HG02678 (cell line): ENCODE results near the gene RIMBP3C.
A peak's percentile ranks its signal among the peaks of the same experiment; 100 is the strongest.
"Not testable (repeated sequence)": the region's sequence is repeated elsewhere in the genome, so short reads cannot be mapped to it uniquely, and the experiment has no call there.

Experiments
- ATAC-seq: cut with Tn5 transposase; IDR thresholded peaks from one replicate; pipeline ENCODE4 v1.9.1; 2021; ENCODE audit warnings: mild to moderate bottlenecking, moderate library complexity; ENCODE audit not compliant: unreplicated experiment

Gene RIMBP3C, protein sequence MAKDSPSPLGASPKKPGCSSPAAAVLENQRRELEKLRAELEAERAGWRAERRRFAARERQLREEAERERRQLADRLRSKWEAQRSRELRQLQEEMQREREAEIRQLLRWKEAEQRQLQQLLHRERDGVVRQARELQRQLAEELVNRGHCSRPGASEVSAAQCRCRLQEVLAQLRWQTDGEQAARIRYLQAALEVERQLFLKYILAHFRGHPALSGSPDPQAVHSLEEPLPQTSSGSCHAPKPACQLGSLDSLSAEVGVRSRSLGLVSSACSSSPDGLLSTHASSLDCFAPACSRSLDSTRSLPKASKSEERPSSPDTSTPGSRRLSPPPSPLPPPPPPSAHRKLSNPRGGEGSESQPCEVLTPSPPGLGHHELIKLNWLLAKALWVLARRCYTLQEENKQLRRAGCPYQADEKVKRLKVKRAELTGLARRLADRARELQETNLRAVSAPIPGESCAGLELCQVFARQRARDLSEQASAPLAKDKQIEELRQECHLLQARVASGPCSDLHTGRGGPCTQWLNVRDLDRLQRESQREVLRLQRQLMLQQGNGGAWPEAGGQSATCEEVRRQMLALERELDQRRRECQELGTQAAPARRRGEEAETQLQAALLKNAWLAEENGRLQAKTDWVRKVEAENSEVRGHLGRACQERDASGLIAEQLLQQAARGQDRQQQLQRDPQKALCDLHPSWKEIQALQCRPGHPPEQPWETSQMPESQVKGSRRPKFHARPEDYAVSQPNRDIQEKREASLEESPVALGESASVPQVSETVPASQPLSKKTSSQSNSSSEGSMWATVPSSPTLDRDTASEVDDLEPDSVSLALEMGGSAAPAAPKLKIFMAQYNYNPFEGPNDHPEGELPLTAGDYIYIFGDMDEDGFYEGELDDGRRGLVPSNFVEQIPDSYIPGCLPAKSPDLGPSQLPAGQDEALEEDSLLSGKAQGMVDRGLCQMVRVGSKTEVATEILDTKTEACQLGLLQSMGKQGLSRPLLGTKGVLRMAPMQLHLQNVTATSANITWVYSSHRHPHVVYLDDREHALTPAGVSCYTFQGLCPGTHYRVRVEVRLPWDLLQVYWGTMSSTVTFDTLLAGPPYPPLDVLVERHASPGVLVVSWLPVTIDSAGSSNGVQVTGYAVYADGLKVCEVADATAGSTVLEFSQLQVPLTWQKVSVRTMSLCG (N-terminal part only)

GRCh38 chr22:21551361-21551760, at the start of gene RIMBP3C:
Gene RIMBP3C (minus strand): TSS chr22:21551461. CDS start chr22:21550976, 485 bp downstream.
- not testable (repeated sequence) for ATAC-seq

DNA sequence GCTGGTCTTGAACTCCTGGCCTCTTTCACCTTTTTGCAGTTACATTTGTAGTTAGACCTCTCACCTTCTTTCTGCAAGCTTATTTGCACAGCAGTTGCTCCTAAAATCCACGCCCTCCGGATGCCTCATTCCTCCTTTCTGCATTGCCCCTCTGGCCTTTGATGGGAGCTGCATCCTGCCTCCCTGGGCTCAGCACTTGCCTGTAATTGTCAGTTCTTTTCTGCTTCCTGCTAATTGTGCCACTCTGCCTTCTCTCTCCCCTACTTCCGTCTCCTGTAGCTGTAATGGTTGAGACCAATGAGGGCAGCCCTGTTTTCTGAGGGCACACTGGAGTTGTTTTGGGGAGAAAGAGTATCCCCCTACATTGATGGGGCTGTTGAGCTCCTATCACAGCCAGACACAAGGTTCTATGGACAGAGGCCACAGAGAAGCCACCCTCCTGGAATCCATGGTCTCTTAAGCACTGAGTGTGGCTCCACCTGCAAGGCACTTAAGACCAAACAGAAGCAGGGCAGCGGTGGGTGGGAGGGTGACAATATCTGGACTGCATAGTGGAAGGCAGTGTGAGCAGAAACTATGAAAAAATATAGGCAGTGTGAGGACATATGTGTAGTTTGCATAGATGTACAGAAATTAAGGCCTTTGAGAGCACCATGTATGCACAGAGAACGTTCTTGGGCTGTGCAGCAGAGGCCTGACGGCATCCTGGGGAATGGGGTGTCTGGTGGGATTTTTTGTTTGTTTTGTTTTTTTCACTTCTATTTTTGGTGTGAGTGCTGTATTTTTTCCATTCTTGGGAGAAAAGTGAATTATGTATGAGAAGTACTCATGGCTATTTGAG, 48.0 kb upstream of the RIMBP3C start:
- no peak for ATAC-seq

- no peak for ATAC-seq
Measured at GRCh38 chr22:21598302-21598701, 47.0 kb upstream of the RIMBP3C start.

DNA sequence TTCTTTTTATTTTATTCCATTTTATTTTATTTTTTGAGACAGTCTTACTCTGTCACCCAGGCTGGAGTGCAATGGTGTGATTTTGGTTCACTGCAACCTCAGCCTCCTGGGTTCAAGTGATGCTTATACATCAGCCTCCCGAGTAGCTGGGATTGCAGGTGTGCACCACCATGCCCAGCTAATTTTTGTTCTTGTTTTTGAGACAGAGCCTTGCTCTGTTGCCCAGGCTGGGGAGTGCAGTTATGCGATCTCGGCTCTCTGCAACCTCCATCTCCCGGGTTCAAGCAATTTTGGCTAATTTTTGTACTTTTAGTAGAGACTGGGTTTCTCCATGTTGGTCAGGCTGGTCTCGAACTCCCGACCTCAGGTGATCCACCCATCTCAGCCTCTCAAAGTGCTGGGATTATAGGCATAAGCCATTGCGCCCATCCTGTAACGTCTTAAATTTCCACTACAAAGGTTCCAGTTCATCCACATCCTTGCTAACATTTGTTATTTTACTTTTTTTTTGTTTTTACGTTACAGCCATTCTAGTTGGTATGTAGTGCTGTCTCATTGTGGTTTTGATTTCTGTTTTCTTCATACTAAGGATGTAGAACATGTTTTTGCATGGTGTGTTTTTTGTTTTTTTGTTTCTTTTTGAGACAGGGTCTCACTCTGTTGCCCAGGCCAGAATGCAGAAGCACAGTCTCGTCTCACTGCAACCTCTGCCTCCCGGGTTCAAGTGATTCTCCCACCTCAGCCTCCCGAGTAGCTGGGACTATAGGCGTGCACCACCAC, 45.3 kb upstream of the RIMBP3C start:
- not testable (repeated sequence) for ATAC-seq

- no peak for ATAC-seq
Measured at GRCh38 chr22:21594865-21595452, 43.7 kb upstream of the RIMBP3C start.

- no peak for ATAC-seq
Measured at GRCh38 chr22:21593406-21594232, 42.4 kb upstream of the RIMBP3C start.

GRCh38 chr22:21592422-21592821, 41.2 kb upstream of the RIMBP3C start:
- no peak for ATAC-seq

DNA sequence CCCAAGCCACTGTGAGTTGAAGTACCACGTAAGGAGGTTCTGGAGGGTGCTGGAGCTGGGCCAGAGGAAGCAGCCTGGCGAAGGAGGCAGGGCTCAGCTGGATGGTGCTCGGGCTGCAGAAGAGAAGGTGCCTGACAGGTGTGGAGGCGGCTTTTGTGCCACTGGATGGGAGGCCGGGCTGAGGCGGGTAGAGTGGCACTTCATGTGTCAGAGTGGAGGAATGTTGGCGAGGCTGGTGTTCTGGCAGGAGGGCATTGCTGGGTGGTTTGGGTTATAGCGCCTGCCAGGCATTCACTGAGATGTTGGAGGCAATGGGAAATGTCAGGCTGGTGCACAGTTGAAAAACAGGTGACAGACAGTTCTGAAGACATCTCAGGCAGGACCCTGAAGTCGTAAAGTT, 40.4 kb upstream of the RIMBP3C start:
- no peak for ATAC-seq

DNA sequence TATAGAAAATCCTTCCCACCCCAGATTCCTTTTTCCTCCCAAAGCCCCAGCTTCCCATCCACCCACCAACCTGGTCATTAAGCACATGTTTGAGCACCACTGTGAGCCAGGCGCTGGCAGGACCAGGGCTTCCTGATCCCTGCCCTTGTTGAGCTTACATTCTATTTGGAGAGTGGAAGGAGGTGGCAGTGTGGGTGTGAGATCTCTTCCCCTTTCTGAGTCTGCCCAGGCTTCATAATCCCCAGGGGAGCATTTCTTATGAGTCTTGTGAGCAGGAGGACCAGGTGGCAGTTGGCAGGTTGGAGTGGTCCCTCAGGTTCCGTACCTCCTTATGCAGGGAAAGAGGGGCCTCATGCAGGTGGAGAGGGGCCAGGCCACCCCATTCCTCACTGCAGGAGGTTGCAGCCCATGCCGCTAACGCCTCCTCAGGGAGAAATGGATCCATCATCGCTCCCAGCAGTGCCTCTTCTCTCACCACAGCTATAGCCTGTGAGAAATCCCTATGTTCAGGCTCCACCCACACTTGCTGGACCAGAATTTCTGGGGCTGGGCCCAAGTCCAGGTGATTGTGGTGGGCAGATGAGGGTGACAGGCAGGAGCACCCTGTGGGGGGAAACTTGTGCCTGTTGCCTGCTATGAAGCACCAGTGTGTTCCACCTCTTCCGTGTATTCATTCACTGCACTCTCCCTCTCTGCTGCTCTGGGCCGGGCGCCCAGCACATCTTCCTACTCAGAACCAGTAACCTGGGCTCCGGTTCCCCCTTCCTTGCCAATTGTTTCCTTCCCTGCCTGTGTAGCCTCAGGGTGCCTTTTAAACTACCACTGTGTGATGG, 39.8 kb upstream of the RIMBP3C start:
- no peak for ATAC-seq

DNA sequence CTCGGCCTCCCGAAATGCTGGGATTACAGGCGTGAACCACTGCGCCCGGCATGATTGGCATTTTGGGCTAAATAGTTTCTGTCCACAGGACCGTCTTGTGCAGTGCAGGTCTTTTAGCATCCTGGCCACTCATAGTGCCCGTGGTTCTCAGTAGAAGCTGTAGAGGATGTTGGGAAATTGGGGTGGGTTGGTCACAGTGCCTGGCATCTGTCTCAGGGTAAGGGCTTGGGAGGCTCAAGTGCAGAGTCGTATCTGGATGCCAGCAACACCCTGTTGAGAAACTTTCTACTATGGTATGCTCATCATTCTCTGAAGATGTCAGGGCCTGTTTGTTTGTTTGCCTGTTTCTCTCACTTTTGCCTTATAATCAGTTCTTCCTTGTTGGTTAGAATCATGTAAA, 38.1 kb upstream of the RIMBP3C start:
- ATAC-seq: no peak

GRCh38 chr22:21587803-21588611, 36.7 kb upstream of the RIMBP3C start:
- ATAC-seq: peak; percentile 87

GRCh38 chr22:21585389-21585788, 34.1 kb upstream of the RIMBP3C start:
- ATAC-seq: no peak

DNA sequence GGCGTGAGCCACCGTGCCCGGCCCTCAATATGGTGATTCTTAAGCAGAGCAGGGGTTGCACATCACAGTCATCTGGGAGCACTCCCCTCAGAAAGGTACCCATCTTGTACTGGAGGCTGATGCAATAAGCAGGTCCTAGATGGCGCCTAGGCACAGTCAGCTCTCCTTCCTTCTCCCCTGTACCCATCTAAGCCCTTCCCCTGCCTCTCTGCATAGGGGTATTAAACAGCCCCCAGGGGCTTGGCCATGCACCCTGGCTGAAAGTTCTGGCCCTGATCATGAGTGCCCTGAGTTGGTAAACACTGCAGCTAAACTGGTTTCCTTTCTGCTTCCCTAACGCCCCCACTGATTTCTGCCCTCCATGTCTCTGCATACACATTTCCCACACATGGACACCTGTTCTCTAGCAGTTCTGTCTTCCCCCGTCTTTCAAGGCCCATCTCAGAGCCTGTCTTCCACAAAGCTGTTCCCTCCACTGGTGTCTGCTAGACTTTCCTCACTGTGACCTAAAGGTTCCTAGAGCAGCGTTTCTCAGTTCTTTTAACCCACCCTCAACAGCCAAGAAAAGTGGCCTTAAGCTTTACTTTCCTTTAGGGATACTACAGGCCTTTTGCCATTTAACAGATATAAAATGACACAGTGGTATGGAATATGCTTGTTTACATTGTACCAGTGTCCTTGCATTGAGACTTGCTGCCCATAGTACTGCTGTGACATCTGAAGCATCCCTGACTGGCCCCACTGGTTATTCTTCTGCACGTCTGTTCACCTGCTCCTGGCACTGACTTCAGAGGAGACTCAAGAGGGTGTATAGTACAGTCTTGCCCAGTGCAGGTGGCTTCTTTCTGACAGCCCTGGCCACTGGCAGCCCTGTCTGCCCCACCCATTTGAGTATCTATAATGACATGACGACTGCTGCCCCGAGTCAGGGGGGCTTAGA, 31.8 kb upstream of the RIMBP3C start:
- no peak for ATAC-seq

DNA sequence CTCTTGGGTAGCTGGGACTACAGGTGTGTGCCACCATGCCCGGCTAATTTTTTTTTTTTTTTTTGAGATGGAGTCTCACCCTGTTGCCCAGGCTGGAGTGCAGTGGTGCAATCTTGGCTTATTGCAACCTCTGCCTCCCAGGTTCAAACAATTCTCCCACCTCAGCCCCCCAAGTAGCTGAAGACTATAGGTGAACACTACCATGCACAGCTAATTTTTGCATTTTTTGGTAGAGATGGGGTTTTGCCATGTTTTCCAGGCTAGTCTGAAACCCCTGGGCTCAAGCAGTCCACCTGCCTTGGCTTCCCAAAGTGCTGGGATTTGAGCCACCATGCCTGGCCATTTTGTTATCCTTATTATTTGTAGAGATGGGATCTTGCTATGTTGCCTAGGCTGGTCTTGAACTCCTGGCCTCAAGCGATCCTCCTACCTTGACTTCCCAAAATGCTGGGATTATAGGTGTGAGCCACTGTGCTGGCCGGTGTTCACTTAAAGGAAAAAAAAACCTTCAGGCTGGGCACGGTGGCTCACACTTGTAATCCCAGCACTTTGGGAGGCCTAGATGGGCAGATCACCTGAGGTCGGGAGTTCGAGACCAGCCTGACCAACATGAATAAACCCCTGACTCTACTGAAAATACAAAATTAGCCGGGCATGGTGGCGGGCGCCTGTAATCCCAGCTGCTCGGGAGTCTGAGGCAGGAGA, 29.9 kb upstream of the RIMBP3C start:
- not testable (repeated sequence) for ATAC-seq

- not testable (repeated sequence) for ATAC-seq
Measured at GRCh38 chr22:21580623-21581007, 29.4 kb upstream of the RIMBP3C start.
